ENCODE results near the gene IPO7. TPM values are rescaled to one million over a fixed set of nuclear protein-coding genes. Genes with fewer than 3 reads are reported as not detected.

The IPO7 gene
- total RNA-seq, 4 donors from 2014 or later = 68.6 to 123 (median 82.8) TPM

- H3K4me3 ChIP-seq = no peak overlapping the region
- no peak for TF ChIP-seq POLR2AphosphoS5 (IDR thresholded peaks at IDR 0.05)
- TF ChIP-seq CTCF (IDR thresholded peaks at IDR 0.05) = no peak
- no peak for TF ChIP-seq POLR2A (IDR thresholded peaks at IDR 0.05)
- TF ChIP-seq EP300 (IDR thresholded peaks at IDR 0.05) = no peak
- WGBS = 90% methylated on average over 1 of the region's 1 CpG
- no peaks in the 10 kb centered on the region for H3K36me3 ChIP-seq
- peak in 1 of 2 donors; percentile 8 for DNase-seq (ENCODE audit: low spot score in 2 of 2)
- H3K27ac ChIP-seq = no peak overlapping the region
- H3K27me3 ChIP-seq = no peaks in the 10 kb centered on the region
- no peaks in the 10 kb centered on the region for H3K9me3 ChIP-seq
- peaks cover 6% of the 10 kb centered on the region for H3K4me1 ChIP-seq
These were observed 7.4 kb upstream of the IPO7 start for GRCh38 chr11:9377036-9377435.

- Histone ChIP-seq H3K9me3 (no peaks in the 10 kb centered on the region), H3K4me1 (peaks cover 7% of the 10 kb centered on the region), H3K36me3 (no peaks in the 10 kb centered on the region), H3K27me3 (no peaks in the 10 kb centered on the region), H3K4me3 (no peak overlapping the region), H3K27ac (no peak overlapping the region)
- TF ChIP-seq POLR2A (IDR thresholded peaks at IDR 0.05) (no peak), EP300 (IDR thresholded peaks at IDR 0.05) (no peak), CTCF (IDR thresholded peaks at IDR 0.05) (no peak), POLR2AphosphoS5 (IDR thresholded peaks at IDR 0.05) (no peak)
- peak in 1 of 2 donors; percentile 28 for DNase-seq (ENCODE audit: low spot score in 2 of 2)
- WGBS = 88% methylated on average over 12 of the region's 12 CpGs
These were observed 5.4 kb upstream of the IPO7 start for GRCh38 chr11:9379041-9379440.

- TF ChIP-seq POLR2A (IDR thresholded peaks at IDR 0.05) = no peak
- no peak for TF ChIP-seq POLR2AphosphoS5 (IDR thresholded peaks at IDR 0.05)
- no peak for TF ChIP-seq CTCF (IDR thresholded peaks at IDR 0.05)
- TF ChIP-seq EP300 (IDR thresholded peaks at IDR 0.05) = no peak
- Histone ChIP-seq H3K4me1 (peaks cover 15% of the 10 kb centered on the region), H3K27me3 (no peaks in the 10 kb centered on the region), H3K9me3 (no peaks in the 10 kb centered on the region), H3K4me3 (no peak overlapping the region), H3K27ac (no peak overlapping the region), H3K36me3 (no peaks in the 10 kb centered on the region)
- DNase-seq (ENCODE audit: low spot score in 2 of 2) = no peak
- WGBS = 37% methylated on average over 2 of the region's 2 CpGs
These were observed 3.7 kb upstream of the IPO7 start for GRCh38 chr11:9380773-9381172.

- peak overlapping the region; percentile 78 for H3K4me3 ChIP-seq
- no peaks in the 10 kb centered on the region for H3K36me3 ChIP-seq
- H3K27ac ChIP-seq = peak overlapping the region; percentile 96
- H3K9me3 ChIP-seq = no peaks in the 10 kb centered on the region
- DNase-seq (ENCODE audit: low spot score in 2 of 2) = no peak
- peaks cover 32% of the 10 kb centered on the region for H3K4me1 ChIP-seq
- no peaks in the 10 kb centered on the region for H3K27me3 ChIP-seq
- TF ChIP-seq POLR2AphosphoS5 (IDR thresholded peaks at IDR 0.05) = no peak
- peak in 1 of 2 donors; percentile 3 for TF ChIP-seq CTCF (IDR thresholded peaks at IDR 0.05)
- 13% methylated on average over 5 of the region's 10 CpGs for WGBS
These were observed 961 bp downstream of the IPO7 start for GRCh38 chr11:9385327-9385899.

- Histone ChIP-seq H3K27me3 (no peaks in the 10 kb centered on the region), H3K4me1 (peaks cover 29% of the 10 kb centered on the region), H3K9me3 (no peaks in the 10 kb centered on the region), H3K4me3 (peak overlapping the region; percentile 78), H3K27ac (no peak overlapping the region), H3K36me3 (no peaks in the 10 kb centered on the region)
- no peak for DNase-seq (ENCODE audit: low spot score in 2 of 2)
- WGBS = 56% methylated on average over 2 of the region's 2 CpGs
- TF ChIP-seq POLR2A (IDR thresholded peaks at IDR 0.05) (no peak), EP300 (IDR thresholded peaks at IDR 0.05) (no peak), POLR2AphosphoS5 (IDR thresholded peaks at IDR 0.05) (no peak), CTCF (IDR thresholded peaks at IDR 0.05) (no peak)
These were observed 1.6 kb downstream of the IPO7 start for GRCh38 chr11:9386086-9386485.

Data from suprapubic skin (tissue), 4 donors.